Measurements from ENCODE around the gene COL25A1. TPM values are rescaled to one million over a fixed set of nuclear protein-coding genes. Genes with fewer than 3 reads are reported as not detected.
A peak's percentile ranks its signal among the peaks of the same experiment; 100 is the strongest.
"Not testable (repeated sequence)": the region's sequence is repeated elsewhere in the genome, so short reads cannot be mapped to it uniquely, and the experiment has no call there.

The COL25A1 gene
- total RNA-seq, 1 donor from 2014 or later: 14.1 TPM

DNA sequence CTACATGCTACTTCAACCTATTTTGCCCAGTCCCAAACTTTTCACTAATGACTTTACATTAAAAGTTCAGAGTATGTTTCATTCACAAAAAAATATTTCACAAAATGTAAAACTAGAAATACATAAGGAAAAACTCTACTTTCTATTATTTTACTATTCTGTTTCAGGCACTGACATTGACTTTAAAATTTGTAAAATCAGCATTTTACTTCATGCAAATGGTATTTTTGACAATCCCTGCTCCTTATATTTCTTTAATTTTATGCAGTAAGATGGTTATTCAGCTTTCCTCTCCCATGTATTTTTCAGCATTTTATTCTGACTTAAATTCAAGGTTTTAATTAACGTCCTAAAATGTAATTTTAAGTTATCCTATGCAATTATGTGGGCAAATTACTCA lies 178.5 kb downstream of the COL25A1 start:
- no peak for DNase-seq

DNA sequence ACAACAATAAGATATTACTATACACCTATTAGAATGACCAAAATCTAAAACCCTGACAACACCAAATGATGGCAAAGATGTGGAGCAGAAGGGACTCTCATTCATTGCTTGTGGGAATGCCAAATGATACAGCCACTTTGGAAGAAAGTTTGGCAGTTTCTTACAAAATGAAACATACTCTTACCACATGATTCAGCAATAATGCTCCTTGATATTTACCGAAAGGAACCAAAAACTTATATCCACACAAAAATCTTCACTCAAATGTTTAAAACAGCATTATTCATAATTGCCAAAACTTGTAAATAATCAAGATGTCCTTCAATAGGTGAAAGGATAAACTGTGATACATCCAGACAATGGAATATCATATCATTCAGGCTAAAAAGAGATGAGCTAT lies 180.9 kb downstream of the COL25A1 start:
- DNase-seq: no peak

DNA sequence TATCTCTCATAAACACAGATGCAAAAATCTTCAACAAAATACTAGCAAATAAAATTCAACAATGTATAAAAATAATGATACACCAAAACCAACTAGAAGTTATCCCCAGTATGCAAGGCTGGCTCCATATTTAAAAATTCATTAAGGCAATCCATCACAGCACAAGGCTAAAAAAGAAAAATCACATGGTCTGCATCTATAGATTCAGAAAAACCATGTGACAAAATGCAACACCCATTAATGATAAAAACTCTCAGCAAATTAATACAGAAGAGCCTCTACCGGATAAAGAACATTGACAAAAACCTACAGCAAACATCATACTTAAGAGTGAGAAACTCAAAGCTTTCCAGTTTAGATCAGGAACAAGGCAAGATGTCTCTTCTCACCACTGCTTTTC lies 182.6 kb downstream of the COL25A1 start:
- DNase-seq: no peak

DNA sequence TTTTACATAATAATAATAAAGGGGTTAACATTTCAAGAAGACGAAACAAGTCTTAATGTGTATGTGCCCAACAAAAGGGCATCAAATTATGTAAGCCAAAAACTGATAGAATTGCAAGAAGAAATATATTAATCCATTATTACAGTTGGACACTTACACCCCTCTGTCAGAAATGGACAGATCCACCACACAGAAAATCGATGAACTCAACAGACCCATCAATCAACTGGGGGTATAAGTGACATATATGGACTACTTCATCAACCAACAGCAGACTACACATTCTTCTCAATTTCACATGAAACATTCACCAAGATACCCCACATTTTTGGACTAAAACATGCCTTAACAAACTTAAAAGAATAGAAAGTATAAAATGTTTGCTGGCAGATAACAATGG lies 183.8 kb downstream of the COL25A1 start:
- DNase-seq: no peak

DNA sequence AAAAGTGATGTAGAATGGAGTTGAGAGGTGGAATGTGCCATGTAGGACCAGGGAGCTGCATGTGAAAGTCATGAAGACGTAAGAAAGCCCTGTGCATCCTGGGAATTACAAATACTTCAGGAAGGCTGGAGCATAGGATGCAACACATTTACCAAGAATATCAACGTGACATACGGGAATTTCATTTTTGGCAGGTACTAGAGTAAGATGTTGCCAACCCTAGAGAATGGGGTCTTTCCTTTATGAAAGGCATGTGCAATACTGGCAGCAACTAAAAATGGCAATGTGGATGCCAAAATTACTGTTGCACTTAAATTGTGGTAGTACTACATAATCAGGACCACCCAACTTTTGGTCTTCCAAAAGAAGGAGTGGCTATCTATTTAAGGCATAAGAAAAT lies 188.0 kb downstream of the COL25A1 start:
- DNase-seq: no peak

DNA sequence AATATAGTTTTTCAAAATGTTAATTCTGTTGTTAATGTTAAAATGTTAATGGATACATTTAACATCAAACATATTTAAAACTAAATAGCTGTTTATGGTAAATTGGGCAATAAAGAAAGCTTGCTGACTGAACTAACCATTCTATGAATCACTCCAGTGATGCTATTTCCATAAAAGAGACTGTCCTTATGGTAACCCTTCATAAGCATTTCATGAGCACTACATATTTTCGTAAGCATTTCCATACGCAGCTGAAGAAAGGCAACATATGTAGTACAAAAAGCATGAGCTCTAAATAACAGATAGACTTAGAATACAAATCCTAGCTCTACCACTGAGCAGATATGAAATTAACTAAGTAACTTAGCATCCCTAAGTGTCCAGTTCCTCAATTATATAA lies 188.9 kb downstream of the COL25A1 start:
- DNase-seq: peak; percentile 16

DNA sequence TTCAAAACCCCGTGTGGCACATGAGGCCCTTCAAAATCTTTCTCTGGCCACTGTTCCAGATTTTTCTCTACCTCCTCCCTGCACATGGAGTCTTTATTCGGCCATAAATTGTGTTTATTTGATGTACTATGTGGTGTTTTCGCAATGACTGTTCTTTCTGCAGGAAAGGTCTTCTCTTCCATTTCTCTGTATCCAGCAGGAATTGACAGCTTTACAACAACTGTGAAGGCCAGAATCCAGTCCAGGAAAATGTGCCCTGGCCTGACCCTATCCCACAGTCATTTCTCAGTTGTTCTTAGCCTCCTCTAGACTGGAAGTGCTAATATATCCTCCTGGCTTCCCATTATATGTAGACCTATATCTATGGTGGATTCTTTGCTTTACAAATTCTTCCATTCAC lies 191.4 kb downstream of the COL25A1 start:
- no peak for DNase-seq

DNA sequence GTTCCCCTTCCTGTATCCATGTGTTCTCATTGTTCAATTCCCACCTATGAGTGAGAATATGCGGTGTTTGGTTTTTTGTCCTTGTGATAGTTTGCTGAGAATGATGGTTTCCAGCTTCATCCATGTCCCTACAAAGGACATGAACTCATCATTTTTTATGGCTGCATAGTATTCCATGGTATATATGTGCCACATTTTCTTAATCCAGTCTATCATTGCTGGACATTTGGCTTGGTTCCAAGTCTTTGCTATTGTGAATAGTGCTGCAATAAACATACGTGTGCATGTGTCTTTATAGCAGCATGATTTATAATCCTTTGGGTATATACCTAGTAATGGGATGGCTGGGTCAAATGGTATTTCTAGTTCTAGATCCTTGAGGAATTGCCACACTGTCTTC lies 194.2 kb downstream of the COL25A1 start:
- not testable (repeated sequence) for DNase-seq

DNA sequence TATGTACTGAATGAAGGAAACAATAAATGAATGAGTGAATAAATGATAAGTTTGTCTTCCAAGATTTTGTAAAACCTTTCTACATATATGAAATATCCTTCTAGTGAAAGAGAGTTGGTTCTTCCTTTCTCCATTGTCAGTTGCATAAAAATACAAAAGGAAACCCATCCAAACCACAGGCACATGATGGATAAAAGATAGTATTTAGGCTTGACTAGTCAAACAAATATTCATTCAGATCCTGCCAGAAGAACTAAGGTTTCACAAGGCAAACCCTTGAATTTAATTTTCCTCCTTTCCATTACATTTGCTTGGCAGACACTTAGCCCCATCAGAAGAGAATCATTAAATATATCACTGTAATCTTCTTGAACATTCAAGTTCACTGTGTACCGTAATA lies 208.4 kb downstream of the COL25A1 start:
- no peak for DNase-seq

DNA sequence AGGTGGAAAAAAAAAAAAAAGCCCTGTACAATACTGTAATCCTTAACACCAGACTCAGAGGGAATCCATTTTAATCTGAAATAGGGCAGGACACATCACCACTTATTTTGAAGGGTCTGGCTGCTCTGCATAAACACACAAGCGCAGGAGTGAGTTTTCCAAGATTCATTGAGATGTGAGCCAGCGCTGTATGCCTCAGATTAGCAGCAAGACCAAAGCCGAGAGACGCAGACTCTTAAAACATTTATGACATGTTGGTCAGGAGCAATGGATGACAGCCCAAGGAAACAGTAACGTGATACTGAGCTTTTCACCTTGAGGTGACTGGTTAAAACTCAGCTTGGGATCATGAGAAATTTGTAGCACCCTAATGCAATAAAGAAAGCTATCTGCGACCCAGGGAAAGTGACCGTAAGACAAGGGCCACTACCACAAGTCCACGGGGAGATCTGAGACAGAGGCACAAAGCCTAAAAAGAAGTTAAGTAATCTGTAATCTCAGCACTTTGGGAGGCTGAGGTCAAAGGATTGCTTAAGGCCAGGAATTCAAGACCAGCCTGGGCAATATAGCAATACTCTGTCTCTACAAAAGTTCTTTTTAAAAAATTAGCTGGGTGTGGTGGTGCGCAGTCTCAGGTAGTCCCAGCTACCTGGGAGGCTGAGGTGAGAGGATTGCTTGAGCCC lies 210.6 kb downstream of the COL25A1 start:
- peak; percentile 54 for DNase-seq

DNA sequence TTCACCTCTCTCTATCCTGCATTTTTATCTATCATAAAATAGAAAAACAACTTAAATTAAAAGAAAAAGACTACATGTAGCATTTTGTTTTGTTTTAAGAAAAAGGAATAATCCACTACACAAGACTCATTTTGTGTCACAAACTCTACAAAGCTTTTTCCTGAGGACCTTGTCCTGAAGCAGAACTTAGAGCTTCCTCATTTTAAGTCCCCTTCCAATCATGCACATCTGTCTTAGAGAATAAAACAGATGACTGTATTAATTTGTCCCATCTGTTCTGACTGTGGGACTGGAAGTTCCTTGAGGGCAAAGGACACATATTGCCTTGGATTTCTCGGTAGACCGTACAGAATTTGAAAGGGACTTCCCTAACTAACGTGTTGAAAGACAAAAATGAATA lies 218.5 kb downstream of the COL25A1 start:
- no peak for DNase-seq

DNA sequence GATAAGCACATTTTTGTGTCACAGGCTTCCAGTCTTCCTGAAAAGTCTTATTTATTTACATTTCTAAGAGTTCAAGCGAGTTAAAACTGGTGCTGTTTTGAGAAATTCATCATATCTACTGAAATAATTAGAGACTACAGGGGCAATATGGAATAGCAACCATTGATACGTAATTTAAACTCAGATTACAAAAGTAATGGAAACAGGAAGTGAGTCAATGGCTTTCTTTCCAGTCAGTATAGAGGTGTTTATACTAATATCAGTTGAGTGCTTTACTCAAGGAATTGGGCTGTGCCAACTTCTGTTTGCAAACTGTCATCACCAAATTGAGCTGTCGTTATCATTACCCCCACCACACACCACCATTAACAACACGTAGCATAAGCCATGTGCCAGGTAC lies 222.7 kb downstream of the COL25A1 start:
- no peak for DNase-seq

DNA sequence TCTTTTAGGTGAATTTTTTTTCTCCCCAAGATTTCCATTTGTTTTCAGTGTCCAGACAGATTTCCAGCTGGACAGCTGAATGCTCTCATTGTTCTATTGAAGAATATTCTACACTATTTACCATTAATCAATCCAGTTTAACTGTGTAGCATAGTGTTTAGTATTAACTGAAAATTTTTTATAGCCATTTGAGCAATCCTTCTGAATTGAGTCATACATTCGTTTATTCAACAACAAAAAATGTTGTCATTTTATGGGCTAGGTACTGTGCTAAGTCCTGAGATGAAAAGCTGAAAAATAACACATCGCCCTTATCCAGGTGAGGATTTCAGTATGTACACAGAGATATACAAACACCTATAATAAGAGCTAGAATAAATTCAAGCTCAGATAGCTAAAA lies 223.3 kb downstream of the COL25A1 start:
- DNase-seq: no peak

DNA sequence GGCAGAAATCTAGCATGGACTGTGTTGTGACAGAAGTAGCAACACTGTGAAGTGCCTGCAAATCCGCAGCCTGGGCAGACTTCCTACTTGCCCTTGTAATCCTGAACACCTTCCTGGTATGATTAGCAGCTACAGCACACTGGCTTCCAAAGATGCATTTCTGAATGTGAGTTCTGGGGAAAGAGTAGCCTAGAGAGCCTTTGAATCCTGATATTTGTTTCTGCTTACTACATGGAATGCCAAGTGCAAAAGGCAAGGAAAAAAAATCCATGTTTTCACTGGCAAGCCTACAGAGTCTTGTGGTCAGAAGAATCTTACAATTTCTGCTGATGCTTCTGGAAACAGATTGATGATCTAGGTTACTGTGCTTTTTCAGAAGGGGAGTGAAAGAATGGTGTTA lies 223.7 kb downstream of the COL25A1 start:
- peak; percentile 36 for DNase-seq

DNA sequence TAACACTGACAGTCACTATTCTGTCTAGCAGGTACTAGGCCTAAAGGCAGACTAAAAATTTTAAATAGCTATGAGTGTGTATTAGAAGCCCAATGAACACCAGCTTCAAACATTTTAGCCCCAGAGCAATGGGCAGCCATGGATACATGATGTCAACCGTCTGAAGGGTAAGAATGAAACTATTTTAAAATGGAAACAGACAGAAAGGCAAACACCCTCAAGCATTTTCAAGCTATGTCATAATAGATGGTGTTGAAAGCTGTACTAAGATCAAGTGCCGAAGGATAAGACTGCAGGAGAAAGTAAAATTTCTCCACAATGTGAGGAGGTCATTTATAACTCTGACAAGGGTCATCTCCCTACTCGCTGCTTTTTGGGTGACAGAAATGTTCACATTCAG lies 225.0 kb downstream of the COL25A1 start:
- DNase-seq: no peak

DNA sequence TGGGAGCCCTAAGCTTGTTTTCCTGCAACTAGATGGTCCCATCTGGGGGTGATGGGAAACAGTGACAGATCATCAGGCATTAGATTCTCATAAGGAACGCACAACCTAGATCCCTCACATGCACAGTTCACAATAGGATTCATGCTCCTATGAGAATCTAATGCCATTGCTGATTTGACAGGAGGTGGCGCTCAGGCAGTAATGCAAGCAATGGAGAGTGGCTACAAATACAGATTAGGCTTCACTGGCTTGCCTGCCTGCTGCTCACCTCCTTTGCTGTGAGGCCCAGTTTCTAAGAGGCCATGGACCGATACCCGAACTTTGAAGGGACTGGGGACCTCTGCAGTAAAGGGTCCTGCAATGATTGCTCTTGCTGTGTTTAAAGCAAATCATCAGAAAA lies 225.7 kb downstream of the COL25A1 start:
- not testable (repeated sequence) for DNase-seq

DNA sequence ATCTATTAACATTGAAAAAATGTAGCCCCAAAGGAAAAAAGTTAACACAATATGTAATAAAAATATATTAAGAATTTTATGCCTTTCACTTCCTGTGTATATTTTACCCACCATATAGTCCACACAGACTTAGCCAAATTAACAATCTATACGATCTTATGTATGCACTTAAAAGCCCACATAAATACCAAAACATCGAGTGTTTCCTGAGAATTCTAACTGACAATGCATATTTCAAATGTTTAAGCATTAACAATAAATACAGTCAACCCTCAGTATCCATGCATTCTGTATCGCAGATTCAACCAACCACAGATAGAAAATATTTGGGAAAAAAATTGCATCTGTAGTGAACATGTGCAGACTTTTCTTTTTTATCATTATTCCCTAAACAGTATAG lies 226.8 kb downstream of the COL25A1 start:
- no peak for DNase-seq

DNA sequence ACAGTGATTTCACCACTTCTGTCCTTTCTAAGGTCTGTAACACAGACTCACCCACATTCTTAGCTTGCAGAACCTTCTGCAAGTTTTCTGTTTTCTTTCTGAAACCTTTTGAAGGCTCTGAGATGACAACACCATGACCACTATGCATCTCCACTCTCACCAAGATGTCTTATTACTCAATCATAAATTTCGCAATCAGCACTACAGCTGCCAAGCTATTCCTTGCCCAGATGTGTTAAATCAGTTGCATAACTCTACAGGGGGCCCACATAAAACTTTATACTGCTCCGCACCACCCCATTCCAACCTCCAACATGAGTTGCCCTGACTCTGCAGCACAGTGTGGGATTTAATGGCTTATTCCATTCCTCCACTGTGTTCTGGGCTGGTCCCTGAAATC lies 229.9 kb downstream of the COL25A1 start:
- no peak for DNase-seq

DNA sequence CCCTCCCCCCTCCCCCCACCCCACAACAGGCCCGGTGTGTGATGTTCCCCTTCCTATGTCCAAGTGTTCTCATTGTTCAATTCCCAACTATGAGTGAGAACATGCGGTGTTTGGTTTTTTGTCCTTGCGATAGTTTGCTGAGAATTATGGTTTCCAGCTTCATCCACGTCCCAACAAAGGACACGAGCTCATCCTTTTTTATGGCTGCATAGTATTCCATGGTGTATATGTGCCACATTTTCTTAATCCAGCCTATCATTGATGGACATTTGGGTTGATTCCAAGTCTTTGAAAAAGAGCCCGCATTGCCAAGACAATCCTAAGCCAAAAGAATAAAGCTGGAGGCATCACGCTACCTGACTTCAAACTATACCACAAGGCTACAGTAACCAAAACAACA lies 231.8 kb downstream of the COL25A1 start:
- DNase-seq: not testable (repeated sequence)

DNA sequence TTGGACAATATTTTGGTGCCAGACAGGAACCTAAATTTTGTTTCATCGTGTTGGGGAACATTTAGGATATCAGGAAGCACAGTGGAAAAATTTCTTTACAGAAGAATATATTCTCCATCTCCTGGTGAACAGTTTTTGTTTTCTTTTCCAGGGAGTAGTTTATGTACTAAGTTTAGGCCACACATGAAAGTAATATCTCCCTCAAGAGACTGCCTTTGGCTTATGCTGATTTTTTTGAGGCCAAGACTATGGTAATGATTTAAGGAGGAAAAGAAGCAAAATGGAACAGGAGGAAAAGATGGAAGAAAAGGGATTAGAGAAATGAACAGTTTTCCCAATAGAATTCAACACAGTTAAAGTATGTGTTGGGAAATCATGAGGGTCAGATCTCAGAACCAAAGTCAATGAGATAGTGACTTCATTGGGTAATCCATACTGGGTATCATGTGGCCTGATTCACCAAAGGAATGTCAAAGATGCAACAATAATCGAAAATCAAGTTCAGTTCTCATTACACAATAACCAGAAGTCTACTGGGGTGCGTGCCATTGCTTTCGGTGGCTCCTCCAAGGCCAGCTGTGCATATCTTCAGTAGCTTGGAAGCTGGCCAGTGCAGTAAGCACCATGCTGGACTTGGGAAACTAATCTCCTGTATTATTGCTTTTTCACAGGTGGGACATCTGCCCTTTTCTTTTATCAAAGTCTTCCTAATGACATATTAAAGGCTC lies 234.8 kb downstream of the COL25A1 start:
- DNase-seq: peak; percentile 79

DNA sequence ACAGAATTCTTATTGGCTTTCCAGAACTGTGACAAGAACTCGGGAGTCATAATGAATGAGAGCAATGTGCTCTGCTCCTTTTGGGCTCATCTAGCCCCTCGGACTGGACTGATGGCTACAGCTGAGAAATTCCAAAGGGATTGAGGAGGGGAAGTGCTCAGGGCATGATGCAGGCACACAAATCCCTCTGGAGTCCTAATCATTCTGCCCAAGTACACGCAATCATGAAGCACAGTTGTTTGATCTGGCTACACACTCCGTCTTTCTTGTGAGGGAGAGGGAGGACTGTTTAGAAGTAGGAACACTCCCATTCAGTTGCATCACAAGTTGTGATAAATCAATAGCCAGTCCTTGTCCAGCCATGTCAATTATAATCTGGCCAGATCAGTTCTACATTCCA lies 237.5 kb downstream of the COL25A1 start:
- peak; percentile 53 for DNase-seq

DNA sequence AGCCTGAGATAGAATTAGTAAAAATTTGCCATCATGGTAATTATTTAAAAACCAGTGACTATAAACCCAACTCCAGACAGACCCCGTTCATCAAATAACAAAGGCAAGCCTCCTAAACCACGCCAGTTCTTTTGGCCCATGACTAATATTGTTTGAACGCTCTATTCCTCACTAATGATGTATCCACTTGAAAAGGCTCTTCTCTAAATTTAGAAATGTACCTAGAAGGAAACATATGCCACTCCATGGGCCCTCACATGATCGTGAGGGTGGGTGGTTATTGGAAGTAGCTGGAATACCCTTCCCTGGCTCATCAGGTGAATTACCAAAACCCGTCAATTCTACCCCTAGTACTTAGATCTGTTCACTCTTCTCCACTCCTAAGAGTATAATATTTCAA lies 249.2 kb downstream of the COL25A1 start:
- DNase-seq: no peak

DNA sequence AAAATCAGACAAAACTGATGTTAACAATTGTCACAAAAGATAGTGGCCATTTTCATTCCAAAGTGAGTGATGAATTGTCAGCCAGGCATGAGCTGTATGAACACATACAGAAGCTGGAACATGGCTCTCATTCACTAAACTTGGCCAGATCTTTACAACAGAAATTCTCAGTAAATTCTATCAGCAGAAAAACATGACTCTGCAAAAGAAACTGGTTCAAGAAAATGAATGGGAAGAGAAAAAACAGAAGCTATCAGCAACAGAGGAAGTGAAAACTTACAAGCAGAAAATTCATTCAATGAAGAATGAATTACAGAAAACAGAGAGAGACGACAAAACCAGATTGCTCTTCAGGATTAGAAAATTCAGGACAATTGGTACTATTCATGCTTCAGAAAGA lies 249.6 kb downstream of the COL25A1 start:
- DNase-seq: no peak

DNA sequence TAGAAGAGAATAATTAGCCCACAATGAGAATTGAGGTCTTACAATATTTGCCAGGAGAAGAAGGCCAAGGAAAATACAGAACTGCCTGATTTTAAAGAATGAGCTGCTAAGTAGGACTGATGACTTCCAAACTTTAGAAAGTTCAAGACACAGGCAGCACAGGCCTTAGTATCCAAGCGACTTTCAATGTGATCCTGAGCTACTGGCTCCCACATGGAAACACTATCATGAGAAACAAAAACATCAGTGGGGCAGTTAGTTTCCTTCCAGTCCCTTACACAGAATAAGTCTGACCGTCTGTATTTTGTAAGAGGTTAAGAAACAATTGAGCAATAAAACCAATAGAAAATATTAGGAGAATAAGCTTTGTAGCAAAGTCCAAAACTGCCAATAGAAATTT lies 251.4 kb downstream of the COL25A1 start:
- DNase-seq: no peak

All from tongue (tissue), 2 donors.